Stimulated activated CD8-positive, alpha-beta memory T cell treated with anti-CD3 and anti-CD28 coated beads, Interleukin-12 subunit alpha, Interleukin-12 subunit beta, amount 100 ng/mL, for 24 hours (primary cell): Measurements from ENCODE around the gene OASL.

Experiments used
- DNase-seq: peaks from one replicate; pipeline ENCODE4 v3.0.0-alpha.2; 2020; ENCODE audit errors: extremely low read depth

OASL gene

DNA sequence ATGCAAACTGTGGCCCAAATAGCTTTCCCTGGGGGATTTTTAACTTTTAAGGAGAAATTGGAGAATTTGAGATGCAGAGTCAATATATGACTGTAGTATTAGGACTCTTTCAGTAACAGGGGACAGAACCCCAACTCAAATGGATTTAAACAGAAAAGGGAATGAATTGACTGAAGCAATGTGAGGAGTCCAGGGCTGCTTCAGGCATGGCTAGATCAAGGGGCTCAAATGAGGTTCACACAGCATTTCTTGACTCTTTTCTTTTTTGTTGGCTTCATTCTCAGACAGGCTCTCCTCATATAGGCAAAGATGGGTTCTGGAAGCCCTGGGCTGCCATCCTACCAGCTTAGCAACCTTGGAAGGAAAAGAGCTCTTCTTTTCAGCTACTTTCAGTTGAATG, 47.1 kb downstream of the OASL start:
- DNase-seq, result no peak

DNA sequence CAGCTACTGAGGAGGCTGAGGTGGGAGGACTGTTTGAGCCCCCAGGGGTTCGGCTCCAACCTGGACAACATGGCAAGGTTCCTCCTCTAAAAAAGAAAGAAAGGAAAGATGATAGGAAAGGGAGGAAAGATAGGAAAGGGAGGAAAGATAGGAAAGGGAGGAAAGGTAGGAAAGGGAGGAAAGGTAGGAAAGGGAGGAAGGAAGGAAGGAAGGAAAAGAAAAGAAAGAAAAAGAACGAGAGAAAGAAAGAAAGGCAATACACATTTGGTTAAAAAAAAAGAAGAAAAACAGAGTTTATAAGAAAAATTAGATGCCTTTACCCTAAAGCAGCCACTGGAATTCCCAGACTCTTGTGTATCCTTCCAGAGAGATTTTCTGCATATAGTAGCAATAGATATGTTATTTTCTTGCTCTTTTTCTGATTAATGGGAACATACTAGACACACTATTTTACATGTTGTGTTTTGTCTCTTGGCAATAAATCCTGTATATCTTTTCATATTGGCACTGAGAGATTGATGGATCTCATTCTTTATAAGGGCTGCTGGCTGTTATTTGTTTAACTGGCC, 48.5 kb downstream of the OASL start:
- no peak for DNase-seq

DNA sequence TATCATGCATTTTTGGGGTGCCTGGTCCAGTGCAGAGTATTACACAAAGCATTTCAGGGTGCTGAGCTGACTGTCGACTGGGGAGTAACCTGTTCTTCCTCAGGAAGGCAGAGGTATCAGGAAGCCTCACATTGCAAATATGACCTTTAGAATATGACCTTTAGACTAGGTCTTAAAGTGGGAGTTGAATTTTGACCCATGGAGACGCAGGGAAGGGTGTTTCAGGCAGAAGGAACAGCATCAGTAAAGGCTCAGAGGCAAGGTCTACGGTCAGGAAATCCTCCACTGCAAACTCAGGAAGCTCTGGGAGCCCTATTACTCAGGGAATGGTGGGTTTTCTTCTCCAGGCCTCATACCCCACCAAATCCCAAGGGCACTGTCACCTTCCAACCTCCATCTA, 49.4 kb downstream of the OASL start:
- no peak for DNase-seq

DNA sequence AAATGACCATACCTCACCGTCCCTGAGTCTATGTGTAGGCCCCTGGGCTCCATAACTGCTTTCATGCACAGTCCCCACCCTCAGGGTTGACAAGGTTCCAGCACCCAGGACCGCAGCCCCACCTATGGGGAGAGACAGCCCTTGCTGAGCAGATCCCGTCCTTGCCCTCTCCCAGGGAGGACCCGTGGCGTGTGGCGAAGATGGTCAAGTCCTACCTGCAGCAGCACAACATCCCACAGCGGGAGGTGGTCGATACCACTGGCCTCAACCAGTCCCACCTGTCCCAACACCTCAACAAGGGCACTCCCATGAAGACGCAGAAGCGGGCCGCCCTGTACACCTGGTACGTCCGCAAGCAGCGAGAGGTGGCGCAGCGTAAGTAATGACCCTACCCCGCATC, 50.4 kb downstream of the OASL start:
- no peak for DNase-seq

DNA sequence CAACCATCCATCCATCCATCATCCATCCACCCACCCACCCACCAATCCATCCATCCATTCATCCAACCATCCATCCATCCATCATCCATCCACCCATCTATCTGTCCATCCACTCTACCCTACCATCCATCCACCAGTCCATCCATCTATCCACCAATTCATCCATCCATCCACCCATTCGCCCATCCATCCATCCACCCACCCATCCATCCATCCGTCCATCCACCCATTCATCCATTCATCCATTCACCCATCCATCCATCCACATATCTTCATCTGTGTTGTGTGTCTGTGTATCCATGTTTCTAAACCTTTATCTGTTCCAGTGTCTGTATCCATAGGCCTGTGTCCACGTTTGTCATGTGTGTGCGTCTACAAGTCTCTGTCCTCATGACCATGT, 50.8 kb downstream of the OASL start:
- DNase-seq, result no peak

DNA sequence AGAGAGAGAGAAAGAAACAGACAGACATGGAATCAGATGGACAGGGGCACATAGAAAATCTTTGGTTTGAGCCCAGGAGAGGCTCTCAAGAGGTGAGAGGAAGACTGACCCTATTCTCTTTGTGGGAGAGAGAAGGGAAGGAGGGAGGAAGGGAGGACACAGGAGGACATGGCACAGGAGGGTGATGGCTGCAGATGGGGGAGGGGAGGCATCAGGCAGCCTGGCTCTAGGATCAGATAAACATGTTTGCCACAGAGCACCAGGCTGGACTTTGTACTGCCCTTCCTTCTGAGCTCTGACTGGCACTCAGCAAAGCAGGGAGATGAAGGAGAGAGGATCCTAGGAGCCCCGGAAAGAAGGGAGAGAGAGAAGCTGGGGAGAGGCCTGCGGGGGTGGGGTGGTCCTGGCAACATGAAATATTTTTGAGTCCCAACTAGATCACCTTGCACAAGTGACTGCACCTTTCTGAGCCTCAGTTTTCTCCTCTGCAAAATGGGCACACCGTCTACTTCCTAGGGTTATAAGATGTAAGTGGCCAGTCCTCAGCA, 54.6 kb downstream of the OASL start:
- no peak for DNase-seq

DNA sequence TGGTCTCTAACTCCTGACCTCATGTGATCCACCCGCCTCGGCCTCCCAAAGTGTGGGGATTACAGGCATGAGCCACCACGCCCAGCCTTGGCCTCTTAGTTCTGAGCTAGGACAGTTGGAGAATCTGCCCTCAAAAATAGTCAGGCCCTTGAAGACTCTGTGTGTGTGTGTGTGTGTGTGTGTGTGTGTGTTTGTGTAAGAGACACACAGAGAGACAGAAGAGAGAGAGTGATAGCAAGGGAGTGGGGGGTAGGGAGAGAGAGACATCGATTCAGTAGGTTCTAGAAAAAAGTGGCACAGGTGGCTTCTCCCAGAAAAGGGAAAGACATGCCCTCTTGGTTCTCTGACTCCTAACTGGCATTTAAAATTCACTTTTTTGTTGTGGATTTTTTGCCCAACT, 55.3 kb downstream of the OASL start:
- DNase-seq, result no peak

DNA sequence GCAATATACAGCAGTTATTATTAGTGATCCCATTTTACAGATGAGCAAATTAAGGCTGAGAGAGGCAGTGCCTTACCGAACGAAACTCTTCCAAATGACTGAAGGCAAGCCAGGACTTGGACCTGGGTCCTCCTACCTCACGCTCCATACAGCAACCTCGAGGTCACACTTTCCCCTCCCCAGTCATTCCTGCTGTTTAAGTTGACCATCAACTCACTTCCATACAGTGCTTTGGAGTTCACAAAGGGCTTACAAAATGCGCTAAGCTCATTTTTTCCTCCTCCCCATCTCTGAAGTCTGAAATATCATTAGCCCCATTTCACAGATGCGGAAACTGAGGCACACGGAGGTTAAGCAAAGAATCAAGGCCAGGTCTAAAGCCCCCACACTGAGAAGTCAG, 56.4 kb downstream of the OASL start:
- DNase-seq, result no peak

- no peak for DNase-seq
These were observed 57.6 kb downstream of the OASL start for GRCh38 chr12:120981407-120981941.

DNA sequence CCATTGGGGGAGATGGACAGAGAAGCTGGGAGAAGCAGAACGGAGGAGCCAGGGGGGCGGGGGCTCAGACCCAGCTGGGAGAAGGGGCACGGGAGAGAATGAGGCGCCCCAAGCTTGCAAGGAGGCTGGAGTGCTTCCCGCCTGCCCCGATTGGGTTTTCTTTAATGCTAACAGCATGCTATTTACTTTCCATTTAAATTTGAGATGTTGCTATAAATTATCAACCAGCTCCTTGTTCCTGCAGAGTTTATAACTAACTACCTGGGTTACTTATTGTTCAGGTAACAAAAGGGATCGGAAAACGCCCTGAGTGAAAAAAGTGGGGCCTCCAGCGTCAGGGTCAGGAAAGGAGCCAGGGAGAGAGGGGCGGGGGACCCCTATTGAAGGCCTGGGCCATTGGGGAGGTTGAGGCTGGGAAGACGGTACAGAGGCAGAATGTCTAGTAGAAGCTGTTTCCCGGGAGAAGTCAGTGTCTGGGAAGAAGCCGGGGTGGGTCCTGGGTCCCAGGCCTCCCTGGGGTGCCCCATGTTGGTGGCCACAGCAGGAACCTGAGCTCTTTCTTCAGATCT, 58.2 kb downstream of the OASL start:
- DNase-seq, result no peak

DNA sequence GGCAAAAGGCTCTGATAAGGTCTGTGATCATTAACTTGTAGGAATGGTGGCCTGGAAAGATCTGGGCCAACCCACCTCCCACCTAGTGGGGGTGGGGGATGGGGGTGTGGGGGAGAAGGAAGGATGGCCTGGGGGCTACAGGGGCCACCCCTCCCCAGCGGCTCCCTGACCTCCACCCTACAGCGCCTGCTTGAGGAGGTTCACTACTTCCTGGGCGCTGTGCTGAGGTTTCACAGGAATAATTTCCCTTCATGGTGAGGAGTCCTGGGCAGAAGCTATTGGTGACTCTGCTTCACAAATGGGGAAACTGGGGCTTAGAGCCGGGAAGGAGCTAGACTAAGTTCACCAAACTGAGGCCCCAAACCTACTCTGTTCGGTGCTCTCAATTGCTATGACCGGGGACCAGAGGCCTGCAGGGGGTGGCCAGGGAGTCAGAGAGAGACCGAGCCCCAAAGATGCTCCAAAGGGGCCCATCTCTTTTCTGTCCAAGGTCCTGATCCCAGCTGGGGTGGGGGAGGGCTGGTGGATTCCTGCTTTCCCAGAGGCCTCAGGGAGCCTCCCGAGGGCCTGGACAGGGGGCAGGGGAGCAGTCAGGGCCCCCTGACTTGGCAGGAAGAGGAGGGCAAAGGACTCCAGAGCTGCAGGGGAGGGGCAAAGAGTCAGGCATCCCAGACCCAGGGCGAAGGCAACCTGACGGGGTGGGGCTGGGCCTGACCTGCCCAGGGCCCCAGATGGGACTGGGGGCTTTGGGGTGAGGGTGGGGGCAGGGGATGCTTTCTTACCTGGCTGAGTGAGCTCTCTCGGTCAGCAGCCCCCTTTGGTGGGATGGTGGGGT, 59.0 kb downstream of the OASL start:
- DNase-seq, result no peak

DNA sequence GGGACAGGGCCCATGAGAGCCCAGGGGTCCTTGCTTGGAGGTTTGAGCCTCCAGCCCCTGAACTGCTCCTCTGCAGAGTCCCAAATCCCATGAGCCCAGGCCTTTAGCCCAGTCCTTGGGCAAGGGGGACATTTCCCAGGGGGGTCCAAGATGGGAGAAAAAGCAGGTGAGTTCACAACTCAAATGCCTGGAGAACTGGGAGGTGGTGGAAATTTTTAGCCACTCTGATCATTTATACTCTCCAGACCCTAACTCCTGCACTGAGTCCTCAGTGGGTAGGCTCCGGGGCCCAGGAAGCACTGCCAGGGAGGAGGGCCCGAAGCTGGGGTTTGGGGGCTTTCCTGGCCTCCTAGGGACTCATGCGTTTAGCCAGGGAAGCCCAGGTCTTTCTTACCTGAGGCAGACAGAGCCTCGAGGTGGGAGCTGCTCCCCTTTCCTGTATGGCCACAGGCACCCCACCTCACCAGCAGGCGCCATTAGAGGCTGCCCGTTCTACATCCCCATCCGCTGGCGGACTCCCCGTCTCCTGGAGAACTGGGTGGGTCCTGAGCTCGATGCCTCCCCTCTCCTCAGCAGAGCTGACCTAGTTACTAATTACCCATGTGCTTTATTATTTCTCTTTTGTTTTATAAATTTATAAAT, 59.7 kb downstream of the OASL start:
- no peak for DNase-seq

DNA sequence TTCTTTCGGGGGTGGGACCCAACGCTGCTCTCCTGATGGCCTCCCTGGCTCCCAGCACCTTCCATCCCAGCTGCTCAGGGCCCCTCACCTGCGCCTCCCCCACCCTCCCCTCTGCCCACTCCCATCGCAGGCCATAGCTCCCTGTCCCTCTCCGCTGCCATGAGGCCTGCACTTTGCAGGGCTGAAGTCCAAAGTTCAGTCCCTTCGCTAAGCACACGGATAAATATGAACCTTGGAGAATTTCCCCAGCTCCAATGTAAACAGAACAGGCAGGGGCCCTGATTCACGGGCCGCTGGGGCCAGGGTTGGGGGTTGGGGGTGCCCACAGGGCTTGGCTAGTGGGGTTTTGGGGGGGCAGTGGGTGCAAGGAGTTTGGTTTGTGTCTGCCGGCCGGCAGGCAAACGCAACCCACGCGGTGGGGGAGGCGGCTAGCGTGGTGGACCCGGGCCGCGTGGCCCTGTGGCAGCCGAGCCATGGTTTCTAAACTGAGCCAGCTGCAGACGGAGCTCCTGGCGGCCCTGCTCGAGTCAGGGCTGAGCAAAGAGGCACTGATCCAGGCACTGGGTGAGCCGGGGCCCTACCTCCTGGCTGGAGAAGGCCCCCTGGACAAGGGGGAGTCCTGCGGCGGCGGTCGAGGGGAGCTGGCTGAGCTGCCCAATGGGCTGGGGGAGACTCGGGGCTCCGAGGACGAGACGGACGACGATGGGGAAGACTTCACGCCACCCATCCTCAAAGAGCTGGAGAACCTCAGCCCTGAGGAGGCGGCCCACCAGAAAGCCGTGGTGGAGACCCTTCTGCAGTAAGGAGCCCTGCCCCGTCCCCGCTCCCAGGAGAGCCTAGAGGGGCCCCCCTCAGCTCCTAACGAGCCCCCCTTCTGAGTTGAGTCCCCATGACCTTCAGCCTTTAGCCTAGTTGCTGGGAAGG, 60.5 kb downstream of the OASL start, which contains the start of gene HNF1A:
Gene HNF1A, plus strand, starts transcription at position 248 of the 924 bp plus-strand sequence. Its CDS starts 226 bp downstream, at position 474.
- DNase-seq, result no peak

DNA sequence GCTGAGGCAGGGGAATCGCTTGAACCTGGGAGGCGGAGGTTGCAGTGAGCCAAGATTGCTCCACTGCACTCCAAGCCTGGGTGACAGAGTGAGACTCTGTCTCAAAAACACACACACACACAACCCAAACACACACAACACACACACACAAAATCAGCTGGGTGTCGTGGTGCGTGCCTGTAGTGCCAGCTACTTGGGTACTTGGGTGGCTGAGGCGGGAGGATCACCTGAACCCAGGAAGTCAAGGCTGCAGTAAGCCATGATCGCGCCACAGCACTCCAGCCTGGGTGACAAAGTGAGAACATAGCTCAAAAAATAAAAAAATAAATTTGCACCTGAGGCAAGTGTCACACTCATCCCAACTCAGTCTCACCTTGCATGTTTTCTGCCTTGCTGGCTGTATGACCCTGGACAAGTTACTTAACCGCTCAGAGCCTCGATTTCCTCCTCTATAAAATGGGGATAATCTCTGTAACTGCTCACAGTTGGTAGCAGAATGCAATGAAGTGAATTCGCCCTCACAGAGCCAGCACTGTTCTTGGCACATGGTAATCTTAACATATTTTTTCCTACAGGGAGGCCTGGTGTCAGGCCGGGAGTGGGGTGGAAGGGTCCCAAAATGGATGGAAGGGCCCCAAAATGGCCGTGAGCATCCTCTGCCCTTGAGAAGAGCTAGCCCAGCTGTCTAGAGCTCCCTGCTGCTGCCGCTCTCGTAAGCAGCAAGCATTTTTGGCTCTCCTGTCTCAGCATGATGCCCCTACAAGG, 61.3 kb downstream of the OASL start:
- no peak for DNase-seq

DNA sequence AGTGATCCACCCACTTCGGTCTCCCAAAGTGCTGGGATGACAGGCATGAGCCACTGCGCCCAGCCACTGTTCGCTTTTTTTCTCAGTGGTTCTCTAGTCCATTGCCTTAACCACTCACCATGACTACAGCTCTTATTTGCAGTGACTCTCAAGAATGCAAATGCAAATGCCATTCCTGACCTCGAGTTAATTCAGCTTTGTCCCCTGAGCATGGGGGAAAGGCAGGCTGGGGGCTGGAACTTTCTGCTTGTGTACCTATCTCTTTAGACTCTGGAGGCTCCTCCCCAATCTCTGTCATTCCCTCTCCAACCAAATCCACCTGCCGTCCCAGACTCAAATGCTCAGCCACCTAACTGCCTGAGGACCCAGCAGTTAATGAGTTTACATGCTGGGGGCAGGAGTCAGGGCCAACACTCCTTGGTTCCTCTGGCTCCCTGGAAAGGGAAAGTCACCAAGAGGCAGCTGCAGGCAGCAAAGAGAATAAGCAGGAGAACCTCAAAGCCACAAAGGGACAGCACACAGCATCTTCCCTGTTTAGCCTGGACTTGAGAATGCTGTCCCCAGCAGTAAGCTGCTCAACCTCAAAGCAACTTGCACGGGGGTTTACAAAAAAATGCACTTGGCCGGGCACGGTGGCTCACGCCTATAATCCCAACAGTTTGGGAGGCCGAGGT, 66.0 kb downstream of the OASL start:
- DNase-seq, result no peak

- DNase-seq, result no peak
These were observed 67.5 kb downstream of the OASL start for GRCh38 chr12:120971299-120972180.

- no peak for DNase-seq
These were observed 68.7 kb downstream of the OASL start for GRCh38 chr12:120970310-120970709.
